Type B pancreatic cell (in vitro differentiated cells): ENCODE results near the gene OR9Q2. TPM values are rescaled to one million over a fixed set of nuclear protein-coding genes. Genes with fewer than 3 reads are reported as not detected.

ENCODE experiments used
- DNase-seq: peaks from one replicate; pipeline ENCODE4 v3.0.0; 2021; ENCODE audit warnings: mixed read lengths; ENCODE audit not compliant: unreplicated experiment; ENCODE audit errors: extremely low spot score
- H3K27ac Mint-ChIP-seq: 2 replicates; pipeline ENCODE4 v1.8.0; 2021; ENCODE audit warnings: mild to moderate bottlenecking, mixed read lengths
- H3K27me3 Mint-ChIP-seq: 2 replicates; pipeline ENCODE4 v1.8.0; 2021; ENCODE audit warnings: mixed read lengths
- H3K36me3 Mint-ChIP-seq: 2 replicates; pipeline ENCODE4 v1.8.0; 2021; ENCODE audit warnings: mixed read lengths
- H3K4me1 Mint-ChIP-seq: one replicate; pipeline ENCODE4 v1.8.0; 2021; ENCODE audit warnings: mixed read lengths; ENCODE audit not compliant: unreplicated experiment
- H3K4me3 Mint-ChIP-seq: 2 replicates; pipeline ENCODE4 v1.8.0; 2021; ENCODE audit warnings: mild to moderate bottlenecking, mixed read lengths
- H3K9me3 Mint-ChIP-seq: 2 replicates; pipeline ENCODE4 v1.8.0; 2021; ENCODE audit warnings: mixed read lengths
- CTCF ChIP-seq: fragments of 200-600 bp; sonication (generic); conservative IDR thresholded peaks from 2 replicates; pipeline ENCODE4 v1.5.0; 2021; ENCODE audit warnings: antibody characterized with exemption, mild to moderate bottlenecking
- total RNA-seq: library from RNA; stranded (reverse); gene quantifications from 2 replicates; pipeline ENCODE4 v1.2.1, GENCODE V29; 2021; ENCODE audit warnings: low replicate concordance

OR9Q2 gene
- total RNA-seq, 1 donor from 2014 or later: not detected

GRCh38 chr11:58165504-58166106 is 23.3 kb upstream of the OR9Q2 start:
- no peak overlapping the region for H3K27ac Mint-ChIP-seq
- H3K4me1 Mint-ChIP-seq: no peaks in the 10 kb centered on the region
- no peaks in the 10 kb centered on the region for H3K27me3 Mint-ChIP-seq
- no peaks in the 10 kb centered on the region for H3K9me3 Mint-ChIP-seq
- no peak overlapping the region for H3K4me3 Mint-ChIP-seq
- H3K36me3 Mint-ChIP-seq: no peaks in the 10 kb centered on the region
- no peak for DNase-seq
- no peak for TF ChIP-seq CTCF

GRCh38 chr11:58177409-58178054 is 11.3 kb upstream of the OR9Q2 start:
- Mint-ChIP-seq H3K27me3 (no peaks in the 10 kb centered on the region), H3K36me3 (no peaks in the 10 kb centered on the region), H3K9me3 (no peaks in the 10 kb centered on the region), H3K27ac (no peak overlapping the region), H3K4me3 (no peak overlapping the region), H3K4me1 (no peaks in the 10 kb centered on the region)
- no peak for TF ChIP-seq CTCF
- no peak for DNase-seq

- no peak overlapping the region for H3K27ac Mint-ChIP-seq
- no peak for DNase-seq
- H3K4me1 Mint-ChIP-seq: no peaks in the 10 kb centered on the region
- TF ChIP-seq CTCF: no peak
- H3K4me3 Mint-ChIP-seq: no peak overlapping the region
- no peaks in the 10 kb centered on the region for H3K36me3 Mint-ChIP-seq
- H3K27me3 Mint-ChIP-seq: no peaks in the 10 kb centered on the region
- no peaks in the 10 kb centered on the region for H3K9me3 Mint-ChIP-seq
These were observed 10.4 kb upstream of the OR9Q2 start for GRCh38 chr11:58178444-58178843.

GRCh38 chr11:58179648-58180047 is 9.2 kb upstream of the OR9Q2 start:
- no peaks in the 10 kb centered on the region for H3K4me1 Mint-ChIP-seq
- no peak for DNase-seq
- no peak for TF ChIP-seq CTCF

GRCh38 chr11:58186938-58187337 is 1.9 kb upstream of the OR9Q2 start:
- Mint-ChIP-seq H3K36me3 (no peaks in the 10 kb centered on the region), H3K27ac (no peak overlapping the region), H3K4me3 (no peak overlapping the region), H3K27me3 (peaks cover 3% of the 10 kb centered on the region), H3K4me1 (no peaks in the 10 kb centered on the region), H3K9me3 (no peaks in the 10 kb centered on the region)
- no peak for TF ChIP-seq CTCF
- no peak for DNase-seq

More at GRCh38 chr11:58179648-58180047, 9.2 kb upstream of the OR9Q2 start:
- Mint-ChIP-seq H3K9me3 (no peaks in the 10 kb centered on the region), H3K4me3 (no peak overlapping the region), H3K27me3 (no peaks in the 10 kb centered on the region), H3K36me3 (no peaks in the 10 kb centered on the region), H3K27ac (no peak overlapping the region)
